ENCODE results near the gene IRGQ.

The IRGQ gene

DNA sequence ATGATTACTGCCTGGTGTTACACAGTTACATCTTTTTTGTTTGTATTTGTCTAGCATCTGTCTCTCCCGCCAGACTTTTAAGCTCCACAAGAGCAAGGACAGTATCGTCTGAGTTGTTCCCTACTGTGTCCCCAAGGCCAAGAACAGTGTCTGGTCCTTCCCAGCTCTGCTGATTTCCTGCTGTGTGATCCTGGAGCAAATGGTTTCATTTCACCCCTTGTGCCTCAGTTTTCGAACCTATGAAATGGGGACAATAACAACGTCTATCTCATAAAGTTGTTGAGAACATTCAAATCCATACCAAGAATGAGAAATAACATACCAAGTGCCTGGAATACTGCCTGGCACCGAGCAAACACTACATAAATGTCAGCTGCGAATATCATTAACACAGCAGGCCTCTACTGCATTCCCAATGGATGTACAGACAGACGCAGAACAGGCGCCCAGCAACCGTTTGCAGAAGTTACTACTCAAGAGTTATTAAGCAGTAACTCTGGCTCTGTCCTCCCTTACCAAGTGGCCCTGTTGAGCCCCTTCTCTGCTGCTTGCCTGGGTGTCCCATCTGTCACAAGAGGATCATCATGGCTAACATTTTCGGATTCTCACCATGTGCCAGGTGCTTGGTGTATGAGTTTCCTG is 32.0 kb downstream of the IRGQ start:
- H3K4me3 Mint-ChIP-seq, result peak overlapping the region; percentile 4 to 42
- no peak for DNase-seq
- H3K27me3 Mint-ChIP-seq, result no peaks in the 10 kb centered on the region
- H3K36me3 Mint-ChIP-seq (ENCODE audit: insufficient read depth), result peaks cover 40% of the 10 kb centered on the region
- no peaks in the 10 kb centered on the region for H3K9me3 Mint-ChIP-seq
- peak overlapping the region; percentile 92 to 98 for H3K27ac Mint-ChIP-seq
- peaks cover 43 to 54% of the 10 kb centered on the region in 2 donors for H3K4me1 Mint-ChIP-seq (ENCODE audit: low read depth in 2 of 2)
- no peak for ATAC-seq (replicated peaks)

GRCh38 chr19:43562698-43563241 is 33.2 kb downstream of the IRGQ start:
- H3K27ac Mint-ChIP-seq, result peak overlapping the region; percentile 92 to 98
- H3K36me3 Mint-ChIP-seq (ENCODE audit: insufficient read depth), result peaks cover 40% of the 10 kb centered on the region
- DNase-seq (peak; percentile 82), ATAC-seq (replicated peaks) (peak; percentile 94)
- peaks cover 43 to 54% of the 10 kb centered on the region in 2 donors for H3K4me1 Mint-ChIP-seq (ENCODE audit: low read depth in 2 of 2)
- no peaks in the 10 kb centered on the region for H3K27me3 Mint-ChIP-seq
- no peaks in the 10 kb centered on the region for H3K9me3 Mint-ChIP-seq
- peak overlapping the region; percentile 62 to 75 for H3K4me3 Mint-ChIP-seq

GRCh38 chr19:43562226-43562697 is 33.7 kb downstream of the IRGQ start:
- H3K4me3 Mint-ChIP-seq, result peak overlapping the region; percentile 62 to 75
- H3K36me3 Mint-ChIP-seq (ENCODE audit: insufficient read depth), result peaks cover 40% of the 10 kb centered on the region
- H3K4me1 Mint-ChIP-seq (ENCODE audit: low read depth in 2 of 2), result peaks cover 43 to 54% of the 10 kb centered on the region in 2 donors
- no peak for ATAC-seq (replicated peaks)
- peak overlapping the region; percentile 92 to 98 for H3K27ac Mint-ChIP-seq
- H3K27me3 Mint-ChIP-seq, result no peaks in the 10 kb centered on the region
- no peaks in the 10 kb centered on the region for H3K9me3 Mint-ChIP-seq
- DNase-seq, result no peak

- Mint-ChIP-seq H3K4me1 (ENCODE audit: low read depth in 2 of 2) (peaks cover 40 to 51% of the 10 kb centered on the region in 2 donors), H3K27ac (peak overlapping the region; percentile 92 to 98), H3K27me3 (no peaks in the 10 kb centered on the region), H3K9me3 (no peaks in the 10 kb centered on the region), H3K4me3 (peak overlapping the region; percentile 62 to 75), H3K36me3 (ENCODE audit: insufficient read depth) (peaks cover 42% of the 10 kb centered on the region)
- DNase-seq, result no peak
- no peak for ATAC-seq (replicated peaks)
Measured at GRCh38 chr19:43561139-43561970, 34.6 kb downstream of the IRGQ start.

DNA sequence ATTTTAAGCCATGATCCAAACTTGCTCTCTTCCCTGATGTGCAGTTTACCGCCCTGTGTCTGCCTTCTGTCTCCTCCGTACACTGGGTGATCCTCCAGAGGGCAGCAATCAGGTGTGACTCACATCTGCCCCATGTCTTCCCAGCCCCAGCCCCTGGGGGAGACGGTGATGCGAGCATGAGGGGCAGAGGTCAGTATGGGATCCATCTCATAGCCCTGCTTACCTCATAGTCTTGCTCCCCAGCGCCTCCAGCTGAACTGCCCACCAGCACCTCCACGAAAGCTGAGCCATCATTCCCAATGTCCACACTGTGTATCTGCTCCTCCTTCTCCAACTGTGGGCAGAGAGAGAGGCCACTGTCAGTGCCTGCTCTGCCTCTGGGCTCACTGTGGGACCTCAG is 35.2 kb downstream of the IRGQ start:
- no peak for DNase-seq
- ATAC-seq (replicated peaks), result no peak
- Mint-ChIP-seq H3K27ac (peak overlapping the region; percentile 92 to 98), H3K4me3 (no peak overlapping the region), H3K4me1 (ENCODE audit: low read depth in 2 of 2) (peaks cover 40 to 51% of the 10 kb centered on the region in 2 donors), H3K9me3 (no peaks in the 10 kb centered on the region), H3K36me3 (ENCODE audit: insufficient read depth) (peaks cover 40% of the 10 kb centered on the region), H3K27me3 (no peaks in the 10 kb centered on the region)

GRCh38 chr19:43555185-43555770 is 40.7 kb downstream of the IRGQ start:
- Mint-ChIP-seq H3K36me3 (ENCODE audit: insufficient read depth) (peaks cover 28% of the 10 kb centered on the region), H3K27me3 (no peaks in the 10 kb centered on the region), H3K4me1 (ENCODE audit: low read depth in 2 of 2) (peaks cover 8 to 16% of the 10 kb centered on the region in 2 donors), H3K9me3 (no peaks in the 10 kb centered on the region), H3K4me3 (no peak overlapping the region), H3K27ac (peak overlapping the region; percentile 73 to 83)
- ATAC-seq (replicated peaks) (peak; percentile 100), DNase-seq (peak; percentile 86 to 90 (median 90))

DNA sequence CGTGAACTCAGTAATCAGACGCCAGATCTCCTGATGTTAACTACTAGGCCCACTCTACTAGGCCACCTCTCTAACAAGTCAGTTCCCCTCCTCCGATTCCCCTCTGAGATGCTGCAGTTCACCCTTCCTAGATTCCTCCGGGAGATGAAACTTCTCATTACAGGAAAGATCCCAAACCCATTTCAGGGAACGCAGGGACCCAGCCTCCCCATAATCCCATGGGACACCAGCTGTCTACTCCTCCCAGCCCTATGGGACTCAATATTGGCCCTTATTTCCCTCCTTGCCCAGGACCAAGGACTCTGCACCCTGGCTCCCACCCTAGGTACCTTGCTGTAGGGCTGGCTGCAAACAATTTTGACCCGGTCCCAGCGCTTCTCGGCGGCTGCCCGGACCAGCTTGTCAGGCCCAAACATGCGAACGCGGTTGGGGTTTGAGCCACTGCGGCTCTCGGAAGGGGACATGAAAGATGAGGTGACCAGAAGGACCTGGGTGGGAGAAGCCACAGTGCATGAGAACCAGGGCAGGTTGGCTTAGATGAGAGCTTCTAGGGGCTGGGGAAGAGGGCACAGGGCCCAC is 41.5 kb downstream of the IRGQ start:
- H3K27me3 Mint-ChIP-seq, result no peaks in the 10 kb centered on the region
- H3K4me1 Mint-ChIP-seq (ENCODE audit: low read depth in 2 of 2), result peaks cover 8 to 14% of the 10 kb centered on the region in 2 donors
- no peak overlapping the region for H3K4me3 Mint-ChIP-seq
- no peak for ATAC-seq (replicated peaks)
- H3K36me3 Mint-ChIP-seq (ENCODE audit: insufficient read depth), result peaks cover 33% of the 10 kb centered on the region
- no peaks in the 10 kb centered on the region for H3K9me3 Mint-ChIP-seq
- H3K27ac Mint-ChIP-seq, result peak overlapping the region; percentile 73
- DNase-seq, result no peak

DNA sequence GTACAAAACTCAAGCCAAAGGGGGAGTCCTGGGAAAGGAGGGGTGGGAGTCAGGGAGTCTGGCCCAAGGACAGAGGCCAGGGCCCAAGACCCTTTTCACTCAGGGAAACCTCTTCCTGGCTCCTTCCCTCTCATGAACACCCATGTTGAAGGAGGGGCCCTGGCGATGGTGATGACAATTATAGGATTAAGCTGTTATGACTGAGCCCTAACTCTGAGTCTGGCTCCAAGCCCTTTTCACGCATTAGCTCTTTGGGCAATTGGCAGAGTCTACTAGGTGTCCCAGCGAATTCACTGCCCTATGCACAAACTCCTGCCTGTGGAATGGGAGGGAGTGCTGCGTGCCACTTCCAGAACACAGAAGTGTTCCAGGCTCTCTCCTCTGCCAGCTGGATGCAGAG is 42.3 kb downstream of the IRGQ start:
- H3K36me3 Mint-ChIP-seq (ENCODE audit: insufficient read depth), result peaks cover 29% of the 10 kb centered on the region

DNA sequence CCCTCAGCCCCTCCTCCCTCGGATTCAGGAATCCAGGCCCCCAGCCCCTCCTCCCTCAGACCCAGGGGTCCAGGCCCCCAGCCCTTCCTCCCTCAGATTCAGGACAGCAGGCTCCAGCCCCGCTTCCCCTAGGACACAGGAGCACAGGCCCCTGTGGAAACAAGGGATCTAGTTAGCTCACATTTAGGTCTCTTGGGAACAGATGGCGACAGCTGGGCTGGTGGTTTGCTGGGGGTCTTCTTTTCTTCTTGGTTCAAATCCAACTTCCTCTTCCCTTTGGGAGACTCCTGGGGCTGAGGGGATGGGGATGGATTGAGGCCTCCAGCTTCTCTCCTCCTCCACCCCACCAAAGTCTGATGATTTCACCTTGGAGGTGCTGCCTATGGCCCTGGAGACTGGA is 43.3 kb downstream of the IRGQ start:
- Mint-ChIP-seq H3K36me3 (ENCODE audit: insufficient read depth) (peaks cover 29% of the 10 kb centered on the region), H3K27ac (peak overlapping the region; percentile 73 to 75), H3K27me3 (no peaks in the 10 kb centered on the region), H3K4me3 (no peak overlapping the region), H3K4me1 (ENCODE audit: low read depth in 2 of 2) (peaks cover 8 to 14% of the 10 kb centered on the region in 2 donors), H3K9me3 (no peaks in the 10 kb centered on the region)
- ATAC-seq (replicated peaks), result no peak
- no peak for DNase-seq

More for the DNA sequence above, 42.3 kb downstream of the IRGQ start:
- H3K27me3 Mint-ChIP-seq, result no peaks in the 10 kb centered on the region
- no peak overlapping the region for H3K4me3 Mint-ChIP-seq
- DNase-seq (no peak), ATAC-seq (replicated peaks) (no peak)
- H3K4me1 Mint-ChIP-seq (ENCODE audit: low read depth in 2 of 2), result peaks cover 8 to 14% of the 10 kb centered on the region in 2 donors
- no peaks in the 10 kb centered on the region for H3K9me3 Mint-ChIP-seq
- peak overlapping the region in 1 of 2 donors; percentile 73 for H3K27ac Mint-ChIP-seq

DNA sequence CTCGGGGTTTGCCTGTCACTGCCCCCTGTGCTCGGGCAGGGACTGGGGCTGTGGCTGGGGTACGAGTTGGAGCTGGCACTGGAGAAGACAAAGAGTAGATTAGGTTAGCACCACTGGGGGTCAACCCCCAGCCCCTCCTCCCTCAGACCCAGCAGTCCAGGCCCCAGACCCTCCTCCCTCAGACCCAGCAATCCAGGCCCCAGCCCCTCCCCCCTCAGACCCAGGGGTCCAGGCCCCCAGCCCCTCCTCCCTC is 43.8 kb downstream of the IRGQ start:
- H3K9me3 Mint-ChIP-seq, result no peaks in the 10 kb centered on the region
- H3K36me3 Mint-ChIP-seq (ENCODE audit: insufficient read depth), result peaks cover 29% of the 10 kb centered on the region
- peak overlapping the region in 1 of 2 donors; percentile 80 for H3K27ac Mint-ChIP-seq
- ATAC-seq (replicated peaks) (no peak), DNase-seq (no peak)
- no peak overlapping the region for H3K4me3 Mint-ChIP-seq
- H3K27me3 Mint-ChIP-seq, result no peaks in the 10 kb centered on the region
- peaks cover 8 to 14% of the 10 kb centered on the region in 2 donors for H3K4me1 Mint-ChIP-seq (ENCODE audit: low read depth in 2 of 2)

DNA sequence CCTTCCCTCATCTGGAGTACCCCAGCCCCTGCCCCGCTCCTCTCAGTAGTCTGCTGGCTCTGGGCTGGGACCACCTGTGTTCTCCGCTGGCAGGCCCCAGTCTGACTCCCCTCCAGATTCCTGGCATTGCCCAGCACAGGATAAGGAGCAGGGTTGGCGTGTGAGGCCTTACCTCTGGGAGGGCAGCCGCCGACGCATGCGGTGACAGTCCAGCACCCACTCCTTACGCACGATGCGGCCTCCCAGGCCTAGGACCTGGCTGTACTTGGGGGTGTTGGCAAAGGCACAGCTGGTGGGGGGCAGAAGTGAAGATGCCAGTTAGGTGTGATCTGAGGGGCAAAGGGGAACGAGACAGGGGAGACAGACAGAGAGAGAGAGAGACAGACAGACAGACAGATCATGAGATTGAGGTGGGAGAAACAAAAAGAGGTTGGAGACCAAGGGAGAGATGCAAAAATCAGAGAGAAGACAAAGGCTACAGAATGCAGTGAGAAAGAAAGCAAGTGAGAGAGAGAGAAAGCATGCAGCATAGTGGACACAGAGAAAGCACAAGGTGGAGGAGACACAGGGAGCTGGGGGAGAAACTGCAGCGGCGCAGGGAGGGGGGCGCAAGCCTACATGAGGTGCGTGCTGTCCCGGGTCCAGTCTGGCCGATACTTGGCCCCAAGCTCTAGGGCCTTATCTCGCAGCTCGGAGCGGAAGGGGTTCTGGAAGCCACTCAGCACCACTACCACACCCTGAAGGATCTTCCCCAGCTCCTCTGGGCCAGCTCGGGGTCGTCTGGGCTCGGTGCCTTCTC is 44.3 kb downstream of the IRGQ start:
- Mint-ChIP-seq H3K4me3 (no peak overlapping the region), H3K36me3 (ENCODE audit: insufficient read depth) (peaks cover 26% of the 10 kb centered on the region), H3K9me3 (no peaks in the 10 kb centered on the region), H3K27me3 (no peaks in the 10 kb centered on the region), H3K4me1 (ENCODE audit: low read depth in 2 of 2) (peaks cover 8 to 14% of the 10 kb centered on the region in 2 donors), H3K27ac (peak overlapping the region; percentile 64 to 80)
- ATAC-seq (replicated peaks) (no peak), DNase-seq (no peak)

DNA sequence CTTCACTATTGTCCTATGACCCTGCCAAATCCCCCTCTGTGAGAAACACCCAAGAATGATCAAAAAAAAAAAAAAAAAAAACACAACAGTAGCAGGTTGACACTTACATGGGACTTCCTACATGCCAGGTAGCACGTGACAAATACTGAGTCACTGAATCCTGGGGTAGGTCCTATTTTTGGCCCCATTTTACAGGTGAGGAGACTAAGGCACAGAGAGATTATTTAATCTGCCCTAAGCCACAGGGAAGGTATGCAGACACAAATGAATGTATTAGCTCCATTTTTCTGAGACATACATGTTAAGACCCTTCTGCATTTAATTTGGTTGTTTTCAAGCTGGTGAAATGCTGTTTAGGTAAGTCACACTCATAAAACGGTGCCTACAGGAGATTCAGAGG is 47.2 kb downstream of the IRGQ start:
- H3K36me3 Mint-ChIP-seq (ENCODE audit: insufficient read depth), result peaks cover 24% of the 10 kb centered on the region
- ATAC-seq (replicated peaks), result no peak
- H3K27me3 Mint-ChIP-seq, result no peaks in the 10 kb centered on the region

More for the DNA sequence above, 47.2 kb downstream of the IRGQ start:
- DNase-seq, result no peak
- Mint-ChIP-seq H3K27ac (no peak overlapping the region), H3K4me3 (no peak overlapping the region), H3K4me1 (ENCODE audit: low read depth in 2 of 2) (peaks cover 0 to 8% of the 10 kb centered on the region in 2 donors), H3K9me3 (no peaks in the 10 kb centered on the region)
